ENCODE results near the gene TTC39B. TPM values are rescaled to one million over a fixed set of nuclear protein-coding genes. Genes with fewer than 3 reads are reported as not detected.

Gene TTC39B
- total RNA-seq, 2 donors from 2014 or later: 27.2 to 32.2 TPM

DNA sequence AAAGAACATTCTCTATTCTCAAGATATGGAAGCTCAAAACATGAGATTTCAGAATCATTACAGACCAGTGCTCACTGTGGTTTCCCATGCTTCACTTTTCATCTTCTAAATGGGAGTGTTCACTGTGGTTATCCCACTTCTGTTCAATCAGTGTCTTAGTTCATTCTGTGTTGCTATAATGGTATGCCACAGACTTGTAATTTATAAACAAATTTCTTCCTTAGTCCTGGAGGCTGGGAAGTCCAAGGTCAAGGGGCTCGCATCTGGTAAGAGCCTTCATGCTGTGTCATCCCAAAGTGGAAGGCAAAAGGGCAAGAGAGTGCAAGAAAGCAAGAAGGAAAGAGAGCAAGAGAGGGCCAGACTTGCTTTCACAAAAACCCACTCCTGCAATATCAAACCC, 146.3 kb downstream of the TTC39B start:
- intact Hi-C loops (cut with DNase I): no loop called here
- Histone ChIP-seq H3K36me3 (no peaks in the 10 kb centered on the region), H3K27ac (no peak overlapping the region), H3K9me3 (no peaks in the 10 kb centered on the region), H3K27me3 (no peaks in the 10 kb centered on the region), H3K4me3 (no peak overlapping the region), H3K9ac (ENCODE audit: low read depth in 2 of 2, low read length in 2 of 2) (no peak overlapping the region), H3K4me1 (no peaks in the 10 kb centered on the region)
- TF ChIP-seq, protein P1, sequence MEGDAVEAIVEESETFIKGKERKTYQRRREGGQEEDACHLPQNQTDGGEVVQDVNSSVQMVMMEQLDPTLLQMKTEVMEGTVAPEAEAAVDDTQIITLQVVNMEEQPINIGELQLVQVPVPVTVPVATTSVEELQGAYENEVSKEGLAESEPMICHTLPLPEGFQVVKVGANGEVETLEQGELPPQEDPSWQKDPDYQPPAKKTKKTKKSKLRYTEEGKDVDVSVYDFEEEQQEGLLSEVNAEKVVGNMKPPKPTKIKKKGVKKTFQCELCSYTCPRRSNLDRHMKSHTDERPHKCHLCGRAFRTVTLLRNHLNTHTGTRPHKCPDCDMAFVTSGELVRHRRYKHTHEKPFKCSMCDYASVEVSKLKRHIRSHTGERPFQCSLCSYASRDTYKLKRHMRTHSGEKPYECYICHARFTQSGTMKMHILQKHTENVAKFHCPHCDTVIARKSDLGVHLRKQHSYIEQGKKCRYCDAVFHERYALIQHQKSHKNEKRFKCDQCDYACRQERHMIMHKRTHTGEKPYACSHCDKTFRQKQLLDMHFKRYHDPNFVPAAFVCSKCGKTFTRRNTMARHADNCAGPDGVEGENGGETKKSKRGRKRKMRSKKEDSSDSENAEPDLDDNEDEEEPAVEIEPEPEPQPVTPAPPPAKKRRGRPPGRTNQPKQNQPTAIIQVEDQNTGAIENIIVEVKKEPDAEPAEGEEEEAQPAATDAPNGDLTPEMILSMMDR (IDR thresholded peaks at IDR 0.05): no peak
- no peak for DNase-seq

DNA sequence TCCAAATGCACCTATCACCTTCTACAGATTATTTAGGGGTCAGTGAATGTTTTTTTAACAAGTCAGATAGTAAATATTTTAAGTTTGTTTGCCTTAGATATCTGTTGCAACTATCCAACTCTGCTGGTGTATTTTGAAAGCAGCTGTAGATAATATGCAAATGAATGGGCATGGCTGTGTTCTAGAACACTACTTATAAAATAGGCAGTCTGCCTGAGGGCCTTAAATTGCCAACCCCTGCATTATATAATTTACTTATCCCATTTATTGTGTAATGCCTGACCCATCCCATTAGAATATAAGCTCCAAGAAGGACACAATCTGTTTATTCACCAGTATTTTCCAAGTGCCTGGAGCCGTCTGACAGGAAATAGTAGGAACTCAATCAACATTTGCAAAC, 149.0 kb downstream of the TTC39B start:
- TF ChIP-seq, protein P1 (IDR thresholded peaks at IDR 0.05): no peak
- Histone ChIP-seq H3K36me3 (no peaks in the 10 kb centered on the region), H3K27ac (no peak overlapping the region), H3K9me3 (no peaks in the 10 kb centered on the region), H3K27me3 (no peaks in the 10 kb centered on the region), H3K9ac (ENCODE audit: low read depth in 2 of 2, low read length in 2 of 2) (no peak overlapping the region), H3K4me3 (no peak overlapping the region), H3K4me1 (no peaks in the 10 kb centered on the region)
- no peak for DNase-seq
- intact Hi-C loops (cut with DNase I): no loop called here

DNA sequence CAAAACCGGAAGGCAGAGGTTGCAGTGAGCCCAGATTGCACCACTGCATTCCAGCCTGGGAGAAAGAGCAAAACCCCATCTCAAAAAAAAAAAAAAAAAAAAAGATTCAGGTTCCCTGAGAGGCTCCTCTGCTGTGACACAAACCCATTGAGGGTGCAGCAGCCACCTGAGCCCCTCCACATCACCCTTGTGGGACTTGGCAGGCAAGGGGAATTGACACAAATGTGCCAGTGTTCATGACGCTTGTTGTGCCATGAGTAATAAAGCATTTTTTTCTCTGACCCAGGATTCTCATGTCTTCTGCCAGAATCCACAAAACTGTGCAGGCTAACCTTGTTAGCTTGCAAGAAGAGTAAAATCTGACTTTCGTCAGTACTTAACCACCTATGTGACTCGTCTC, 149.6 kb downstream of the TTC39B start:
- DNase-seq: no peak
- Histone ChIP-seq H3K9me3 (no peaks in the 10 kb centered on the region), H3K4me1 (no peaks in the 10 kb centered on the region), H3K36me3 (no peaks in the 10 kb centered on the region), H3K9ac (ENCODE audit: low read depth in 2 of 2, low read length in 2 of 2) (no peak overlapping the region), H3K27ac (no peak overlapping the region), H3K27me3 (no peaks in the 10 kb centered on the region), H3K4me3 (no peak overlapping the region)
- intact Hi-C loops (cut with DNase I): no loop called here
- TF ChIP-seq, protein P1 (IDR thresholded peaks at IDR 0.05): no peak

DNA sequence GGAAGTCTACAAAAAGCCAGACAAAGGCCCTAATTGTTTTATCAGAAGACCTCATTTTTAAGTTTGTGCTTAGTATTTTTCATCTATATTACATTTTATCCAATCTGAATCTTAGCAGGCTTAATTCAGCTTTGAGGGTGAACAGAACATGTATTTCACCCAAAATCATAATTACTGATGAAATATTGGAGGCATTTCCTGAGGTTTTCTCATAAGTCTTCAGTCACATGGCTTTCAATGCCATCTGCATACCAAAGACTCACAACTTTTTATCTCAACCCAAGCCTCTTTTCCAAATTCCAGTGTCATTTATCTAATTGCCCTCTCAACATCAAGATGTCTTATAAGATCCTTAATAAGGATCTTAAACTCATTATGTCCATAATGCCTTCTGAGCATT, 150.8 kb downstream of the TTC39B start:
- Histone ChIP-seq H3K36me3 (no peaks in the 10 kb centered on the region), H3K27me3 (no peaks in the 10 kb centered on the region), H3K9me3 (no peaks in the 10 kb centered on the region), H3K4me1 (no peaks in the 10 kb centered on the region), H3K27ac (no peak overlapping the region), H3K4me3 (no peak overlapping the region), H3K9ac (ENCODE audit: low read depth in 2 of 2, low read length in 2 of 2) (no peak overlapping the region)
- TF ChIP-seq, protein P1 (IDR thresholded peaks at IDR 0.05): no peak
- no peak for DNase-seq
- intact Hi-C loops (cut with DNase I): no loop called here

DNA sequence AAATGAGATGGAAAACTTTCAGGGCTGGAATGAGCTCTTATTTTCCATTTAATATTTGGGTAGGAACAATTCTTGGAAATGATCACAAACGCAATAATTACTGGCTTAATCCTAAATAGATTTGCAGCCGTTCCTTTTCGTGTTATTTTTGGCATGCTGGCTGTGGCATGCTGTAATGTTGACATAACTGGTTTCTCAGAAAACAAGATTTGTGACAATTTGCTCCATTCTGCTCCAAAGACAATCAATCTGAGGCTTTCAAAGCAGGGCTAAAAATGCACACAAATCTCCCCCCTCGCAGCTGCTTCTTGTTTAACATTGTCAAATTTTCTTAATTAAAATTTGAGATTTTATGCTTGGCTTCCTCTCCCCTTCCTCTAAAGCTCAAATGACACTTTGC, 151.2 kb downstream of the TTC39B start:
- DNase-seq: no peak
- H3K27me3 ChIP-seq: no peaks in the 10 kb centered on the region
- no peak overlapping the region for H3K9ac ChIP-seq (ENCODE audit: low read depth in 2 of 2, low read length in 2 of 2)
- TF ChIP-seq, protein P1 (IDR thresholded peaks at IDR 0.05): no peak
- intact Hi-C loops (cut with DNase I): no loop called here
- H3K4me3 ChIP-seq: no peak overlapping the region
- no peaks in the 10 kb centered on the region for H3K9me3 ChIP-seq
- H3K4me1 ChIP-seq: no peaks in the 10 kb centered on the region
- H3K36me3 ChIP-seq: no peaks in the 10 kb centered on the region
- no peak overlapping the region for H3K27ac ChIP-seq

DNA sequence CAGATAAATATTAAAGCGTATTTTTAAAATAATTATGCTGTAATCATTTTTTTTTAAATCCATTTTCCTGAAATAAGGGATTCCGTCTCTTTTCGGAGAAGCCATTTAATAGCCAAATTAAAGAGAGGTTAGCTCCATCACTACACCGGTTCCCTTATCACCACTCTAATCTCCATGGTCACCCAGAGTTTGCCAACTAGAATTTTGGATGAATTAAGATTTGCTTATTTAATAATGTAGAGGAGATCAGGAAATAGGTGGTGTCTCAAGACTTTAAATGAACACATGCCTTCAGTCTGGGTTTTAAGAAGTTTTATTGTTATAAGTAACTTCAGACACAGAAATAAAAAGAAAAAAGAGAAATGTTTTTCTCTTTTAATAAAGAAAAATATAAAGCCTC, 151.7 kb downstream of the TTC39B start:
- no peak for DNase-seq
- Histone ChIP-seq H3K36me3 (no peaks in the 10 kb centered on the region), H3K4me1 (no peaks in the 10 kb centered on the region), H3K9ac (ENCODE audit: low read depth in 2 of 2, low read length in 2 of 2) (no peak overlapping the region), H3K27me3 (no peaks in the 10 kb centered on the region), H3K9me3 (no peaks in the 10 kb centered on the region), H3K4me3 (no peak overlapping the region), H3K27ac (no peak overlapping the region)
- TF ChIP-seq, protein P1 (IDR thresholded peaks at IDR 0.05): no peak
- intact Hi-C loops (cut with DNase I): no loop called here
